ENCODE results near the gene KRT13.

KRT13 gene

DNA sequence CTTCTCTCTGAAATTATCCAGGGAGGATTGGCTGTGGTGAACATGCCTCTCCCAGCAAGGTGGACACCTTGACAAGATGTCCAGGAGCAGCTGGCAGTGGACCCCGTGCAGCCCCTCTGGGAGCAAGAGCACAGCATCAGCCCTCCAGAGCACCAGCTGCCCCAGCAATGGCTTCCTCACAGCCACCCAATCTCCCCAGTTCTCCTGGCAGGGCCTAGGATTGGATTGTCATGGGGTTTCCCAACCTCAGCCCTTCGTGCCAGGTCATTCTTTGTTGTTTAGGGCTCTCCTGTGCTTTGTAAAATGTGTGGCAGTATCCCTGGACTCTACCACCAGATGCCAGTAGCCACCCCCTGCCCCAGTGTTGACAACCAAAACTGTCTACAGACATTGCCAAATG, 13.9 kb downstream of the KRT13 start:
- no peak for DNase-seq

DNA sequence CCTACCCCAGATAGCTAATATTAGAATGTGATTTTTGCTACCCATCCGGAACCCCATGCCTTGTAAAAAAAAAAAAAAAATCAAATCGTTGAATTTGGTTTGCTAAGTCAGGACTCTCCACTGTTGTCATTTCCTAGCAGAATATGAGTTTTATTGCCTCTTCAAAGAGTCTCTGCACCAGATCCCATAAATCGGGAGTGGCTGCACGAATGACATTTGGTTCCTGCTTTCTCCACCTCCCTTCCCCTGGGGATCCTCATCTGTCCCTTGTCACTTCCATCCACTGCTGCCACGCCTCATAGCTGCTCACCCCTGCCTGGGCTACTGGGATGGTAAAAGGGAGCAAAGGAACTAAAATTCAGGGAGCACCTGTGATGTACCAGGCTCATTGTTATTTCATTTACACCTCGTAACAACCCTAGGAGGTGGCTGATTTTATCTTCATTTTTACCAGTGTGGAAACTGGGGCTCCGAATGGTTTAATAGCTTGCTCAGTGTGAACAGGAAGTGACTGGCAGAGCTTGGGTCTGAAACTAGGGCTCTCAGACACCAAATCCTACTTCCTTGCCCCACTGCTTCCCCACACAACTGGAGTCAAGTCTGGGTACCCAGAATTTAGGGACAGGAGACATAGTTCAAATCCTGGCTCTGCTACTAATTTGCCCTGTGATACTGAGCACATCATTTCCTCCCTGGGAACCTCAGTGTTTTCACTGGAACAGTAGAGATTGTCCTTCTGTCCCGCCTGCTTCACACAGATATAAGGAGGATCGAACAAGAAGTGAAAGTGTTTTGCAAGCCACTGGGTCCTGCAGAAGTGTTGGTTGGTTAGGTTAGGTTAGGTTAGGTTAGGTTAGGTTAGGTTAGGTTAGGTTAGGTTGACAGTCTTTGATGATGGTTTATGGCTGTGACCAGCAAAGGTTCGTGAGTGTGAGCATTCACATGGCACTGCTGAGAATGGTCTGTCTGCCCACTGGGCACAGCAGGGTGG, 15.1 kb downstream of the KRT13 start:
- DNase-seq, result no peak

GRCh38 chr17:41489531-41489930, 15.9 kb downstream of the KRT13 start, which contains the start of gene KRT36:
Gene KRT36 (minus strand): TSS chr17:41489910. CDS start chr17:41489864, 46 bp downstream.
- DNase-seq, result no peak

DNA sequence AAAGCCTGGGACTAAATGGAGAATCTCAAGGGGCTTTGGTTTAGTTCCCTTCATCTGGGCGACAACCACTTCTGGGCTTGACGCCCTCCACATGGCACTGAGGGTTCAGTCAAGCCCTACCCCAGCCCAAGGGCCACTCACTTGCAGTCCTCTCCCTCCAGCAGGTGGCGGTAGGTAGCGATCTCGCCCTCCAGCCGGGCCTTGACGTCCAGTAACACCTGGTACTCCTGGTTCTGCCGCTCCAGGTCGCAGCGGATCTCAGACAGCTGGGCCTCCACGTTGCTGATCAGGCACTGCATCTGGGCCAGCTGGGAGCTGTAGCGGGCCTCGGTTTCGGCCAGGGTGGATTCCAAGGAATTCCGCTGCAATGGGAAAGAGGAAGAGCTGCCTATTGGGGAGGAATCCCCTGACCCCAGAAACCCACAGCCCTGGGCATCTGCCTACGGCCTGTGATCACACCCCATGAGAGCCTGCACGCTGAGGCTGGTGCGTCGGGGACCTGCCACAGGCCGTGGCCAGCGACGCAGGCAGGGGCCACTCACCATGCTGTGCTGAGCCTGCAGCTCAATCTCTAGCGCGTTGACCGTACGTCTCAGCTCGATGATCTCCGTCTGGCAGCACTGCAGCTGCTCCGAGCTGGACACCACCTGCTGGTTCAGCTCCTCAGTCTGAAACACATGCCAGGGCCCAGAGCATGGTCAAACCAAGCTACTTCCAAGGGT, 18.4 kb downstream of the KRT13 start:
- no peak for DNase-seq

DNA sequence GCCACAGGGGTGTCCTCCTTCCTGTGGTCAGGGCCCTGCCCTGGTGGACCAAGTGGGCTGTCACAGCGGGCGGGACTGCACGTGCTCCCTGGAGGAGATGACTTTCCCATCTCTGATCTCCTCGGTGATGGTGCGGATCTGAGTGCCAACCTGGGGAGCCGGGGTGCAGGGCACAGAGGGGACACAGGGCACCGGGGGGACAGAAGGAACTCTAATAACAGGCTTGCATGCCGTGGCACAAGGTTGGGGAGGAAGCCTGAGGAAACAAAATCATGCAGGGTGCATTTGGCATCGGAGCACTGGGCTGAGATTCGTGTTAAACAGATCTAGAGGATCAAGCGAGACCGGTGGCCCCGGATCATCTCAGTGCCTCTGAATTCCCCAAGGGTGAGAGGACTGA, 19.1 kb downstream of the KRT13 start:
- no peak for DNase-seq

GRCh38 chr17:41484920-41485904, 20.2 kb downstream of the KRT13 start:
- no peak for DNase-seq

DNA sequence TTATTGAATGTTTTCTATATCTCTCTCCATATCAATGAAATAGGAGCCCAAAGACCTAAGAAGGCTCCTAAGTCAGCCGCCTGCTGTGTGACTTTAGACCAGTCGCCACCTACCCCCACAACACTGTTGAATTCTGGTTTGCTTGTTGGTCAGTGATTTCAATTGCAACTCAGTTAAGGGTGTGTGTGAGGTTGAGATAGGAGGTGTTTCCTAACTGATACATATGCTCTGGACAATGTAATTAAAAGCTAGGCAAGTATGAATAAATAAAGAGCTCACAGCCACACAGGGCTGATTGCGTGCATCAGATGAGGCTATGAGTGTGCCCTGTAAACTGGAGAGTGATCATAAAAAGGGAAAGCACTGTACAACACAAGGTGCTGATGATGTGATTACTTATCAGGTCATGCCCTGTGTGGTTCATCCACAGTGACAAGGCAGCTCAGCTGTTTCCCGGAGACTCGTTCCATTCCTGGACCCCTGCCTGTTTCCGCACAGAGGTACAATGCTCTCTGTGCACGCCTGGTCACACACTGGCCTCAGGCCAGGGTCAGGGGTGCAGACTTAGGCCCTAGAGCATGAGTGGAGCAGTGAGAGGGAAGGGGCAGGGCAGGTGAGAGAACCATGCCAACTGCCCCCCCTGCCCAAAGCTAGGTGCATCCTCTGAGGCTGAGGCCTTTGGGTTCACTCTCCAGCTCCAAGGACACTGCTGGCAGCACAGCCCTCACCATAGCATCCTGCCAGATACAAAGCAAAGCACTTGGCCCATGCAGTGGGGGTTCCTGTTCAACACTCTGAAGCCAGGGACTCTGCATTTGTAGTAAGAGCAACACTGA, 21.2 kb downstream of the KRT13 start:
- no peak for DNase-seq

DNA sequence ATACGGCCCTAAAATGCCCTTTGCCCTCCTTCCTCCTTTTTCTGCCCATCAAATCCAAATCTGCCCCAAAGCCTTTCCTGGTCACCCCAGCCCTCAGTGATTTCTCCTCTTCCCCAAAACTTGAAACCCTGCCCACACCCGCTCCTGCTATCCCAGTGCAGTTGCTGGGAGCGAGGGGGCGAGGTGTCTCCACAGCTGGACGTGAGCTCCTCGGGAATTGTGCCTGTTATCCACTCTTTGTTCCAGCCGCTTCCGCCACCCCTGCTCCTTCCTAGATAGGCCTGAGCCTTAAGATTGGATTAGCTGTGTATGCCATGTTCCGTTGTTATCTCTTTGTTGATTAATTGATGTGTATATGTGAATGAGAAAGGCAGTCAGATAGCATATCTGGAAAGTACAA, 21.9 kb downstream of the KRT13 start:
- DNase-seq, result no peak

DNA sequence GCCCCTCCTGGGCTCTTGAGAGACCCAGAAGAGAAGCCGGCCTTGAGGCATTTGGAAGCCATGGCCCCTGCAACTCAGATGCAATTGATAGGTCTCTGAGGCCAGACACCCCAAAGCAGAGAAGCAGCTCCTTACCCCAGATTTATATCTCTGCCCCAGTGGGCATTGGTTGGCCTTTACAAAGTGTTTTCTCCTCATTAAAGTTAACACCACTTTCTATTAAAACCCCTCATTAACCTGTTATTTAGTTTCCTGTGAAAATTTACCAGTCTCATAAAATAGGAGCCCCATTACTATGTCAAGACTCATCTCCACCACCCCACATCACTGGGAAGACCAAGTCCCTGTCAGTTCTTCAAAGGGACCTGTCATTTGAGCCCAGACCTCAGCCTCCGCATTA, 24.4 kb downstream of the KRT13 start, which contains the start of gene KRT35:
Gene KRT35 (minus strand): TSS at position 116 of the 400 bp plus-strand sequence. CDS start 54 bp downstream, at position 62.
- no peak for DNase-seq

DNA sequence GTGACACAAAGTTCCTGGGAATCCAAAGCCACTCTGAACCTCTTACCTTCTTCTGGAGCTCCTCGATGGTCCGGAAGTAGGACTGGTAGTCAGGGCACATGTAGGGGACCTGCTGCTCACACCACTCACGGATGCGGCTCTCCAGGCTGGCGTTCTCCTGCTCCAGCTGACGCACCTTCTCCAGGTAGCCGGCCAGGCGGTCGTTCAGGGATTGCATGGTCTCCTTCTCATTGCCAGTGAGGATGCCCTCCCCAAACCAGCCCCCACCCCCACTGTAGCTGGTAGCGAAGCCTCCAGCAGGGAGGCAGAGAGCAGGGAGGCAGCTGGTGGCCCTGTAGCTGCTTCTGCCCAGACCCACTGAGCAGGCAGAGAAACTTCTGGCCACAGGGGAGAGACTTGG, 24.8 kb downstream of the KRT13 start:
- no peak for DNase-seq

- no peak for DNase-seq
Observed at GRCh38 chr17:41480136-41480535, 25.3 kb downstream of the KRT13 start.

- DNase-seq, result no peak
Observed at GRCh38 chr17:41478237-41478636, 27.2 kb downstream of the KRT13 start.

DNA sequence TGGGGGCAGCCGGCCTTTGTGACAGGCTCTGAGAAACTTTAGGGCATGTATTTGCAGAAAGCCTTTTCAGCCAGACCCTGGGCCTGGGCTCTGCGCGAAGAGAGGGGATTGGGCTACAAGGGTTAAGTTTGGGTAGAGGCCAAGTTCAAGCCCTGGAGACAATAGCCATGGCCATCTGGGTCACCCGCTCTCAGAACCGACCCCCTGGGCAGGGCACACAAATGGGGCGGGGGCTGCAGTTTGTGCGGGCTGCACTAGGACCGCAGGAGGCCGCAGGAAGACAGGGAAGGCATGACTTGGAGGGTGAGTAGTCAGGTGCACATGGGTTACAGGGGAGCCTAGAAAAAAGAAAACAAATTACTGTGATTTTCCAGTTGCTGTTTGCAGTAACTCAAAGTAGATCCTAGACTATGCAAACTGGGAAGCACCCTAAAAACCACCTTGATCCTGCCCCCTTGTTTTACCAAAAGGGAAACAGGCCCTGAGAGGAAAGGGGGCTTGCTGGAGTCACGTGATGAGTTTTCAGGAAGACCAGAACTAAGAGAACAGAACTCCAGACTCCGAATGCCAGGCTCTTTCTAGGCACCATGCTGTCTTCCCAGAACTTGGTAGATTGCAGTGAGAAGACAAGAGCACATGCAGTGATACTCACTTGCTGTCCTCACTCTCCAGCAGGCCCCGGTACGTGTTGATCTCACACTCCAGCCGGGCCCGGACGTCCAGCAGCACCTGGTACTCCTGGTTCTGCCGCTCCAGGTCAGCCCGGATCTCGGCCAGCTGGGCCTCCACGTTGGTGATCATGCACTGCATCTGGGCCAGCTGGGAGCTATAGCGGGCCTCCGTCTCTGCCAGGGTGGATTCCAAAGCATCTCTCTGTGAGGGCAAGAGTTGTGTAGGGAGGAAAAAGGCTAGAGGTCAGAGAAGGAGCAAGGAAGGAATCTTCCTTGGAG, 28.3 kb downstream of the KRT13 start:
- no peak for DNase-seq

- DNase-seq, result no peak
Observed at GRCh38 chr17:41475421-41475820, 30.0 kb downstream of the KRT13 start.

DNA sequence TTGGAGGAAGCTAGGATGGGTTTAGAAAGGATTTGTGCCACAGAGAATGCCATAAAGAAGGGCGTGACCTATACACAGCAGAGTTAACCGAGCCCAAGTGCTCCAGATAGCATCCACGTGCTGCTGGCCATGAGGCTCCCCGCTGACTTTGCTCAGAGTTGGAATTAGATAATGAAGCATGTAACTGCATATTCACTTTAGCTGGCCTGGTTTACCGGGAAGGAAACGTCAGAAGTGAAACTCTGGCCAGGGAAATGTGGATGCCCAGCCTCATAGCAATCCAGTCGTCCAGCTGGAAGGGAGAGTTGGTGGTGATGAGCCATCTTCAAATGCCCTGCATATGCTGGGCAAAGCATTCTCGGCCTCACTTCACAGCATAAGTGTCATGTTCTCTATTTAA, 30.5 kb downstream of the KRT13 start:
- DNase-seq, result no peak

- DNase-seq, result no peak
Observed at GRCh38 chr17:41468346-41468745, 37.1 kb downstream of the KRT13 start.

GRCh38 chr17:41467561-41467960, 37.9 kb downstream of the KRT13 start:
- no peak for DNase-seq

- DNase-seq, result no peak
Observed at GRCh38 chr17:41466988-41467387, 38.4 kb downstream of the KRT13 start, which contains the start of gene KRT32. Gene KRT32 (minus strand): TSS chr17:41467386. CDS start chr17:41467325, 61 bp downstream.

- DNase-seq, result no peak
Observed at GRCh38 chr17:41464682-41465081, 40.7 kb downstream of the KRT13 start.

DNA sequence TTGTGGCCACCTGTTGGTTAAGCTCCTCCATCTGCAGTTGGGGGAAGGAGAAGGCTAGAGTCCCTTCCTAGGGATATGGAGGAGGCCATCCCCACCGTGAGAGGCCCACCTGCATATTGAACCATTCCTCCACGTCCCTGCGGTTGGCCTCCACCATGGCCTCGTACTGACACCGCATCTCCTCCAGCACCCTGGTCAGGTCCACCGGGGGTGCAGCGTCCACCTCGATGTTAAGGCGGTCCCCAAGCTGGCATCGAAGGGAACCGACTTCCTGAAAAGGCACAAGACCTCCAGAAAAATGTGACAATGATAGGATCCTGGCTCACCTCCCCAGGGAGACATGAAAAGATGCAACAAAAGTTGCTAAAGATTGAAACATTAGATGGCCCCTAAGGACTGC, 41.2 kb downstream of the KRT13 start:
- DNase-seq, result no peak
